Medulla oblongata (tissue), 1 donor: ENCODE results near the gene GNB1L.

ENCODE experiments used
- DNase-seq: peaks from one replicate; pipeline ENCODE4 v3.0.0-alpha.2; 2015; ENCODE audit errors: extremely low spot score

The GNB1L gene

GRCh38 chr22:19760951-19761724 is 93.5 kb downstream of the GNB1L start:
- DNase-seq: no peak

GRCh38 chr22:19760058-19760950 is 94.4 kb downstream of the GNB1L start, which contains the start of gene TBX1:
Gene TBX1 (plus strand): TSS chr22:19760778. CDS start chr22:19760844, 66 bp downstream.
- no peak for DNase-seq

GRCh38 chr22:19759427-19760057 is 95.1 kb downstream of the GNB1L start:
- DNase-seq: no peak

- no peak for DNase-seq
Measured at GRCh38 chr22:19758896-19759426, 95.7 kb downstream of the GNB1L start.

GRCh38 chr22:19757985-19758895 is 96.4 kb downstream of the GNB1L start:
- no peak for DNase-seq

GRCh38 chr22:19757140-19757984 is 97.3 kb downstream of the GNB1L start:
- DNase-seq: no peak

- no peak for DNase-seq
Measured at GRCh38 chr22:19756288-19757128, 98.2 kb downstream of the GNB1L start.

GRCh38 chr22:19755722-19756287 is 98.9 kb downstream of the GNB1L start:
- no peak for DNase-seq

- DNase-seq: no peak
Measured at GRCh38 chr22:19755145-19755710, 99.4 kb downstream of the GNB1L start.

GRCh38 chr22:19754701-19755144 is 100.0 kb downstream of the GNB1L start:
- no peak for DNase-seq

GRCh38 chr22:19753996-19754700 is 100.5 kb downstream of the GNB1L start:
- DNase-seq: no peak

GRCh38 chr22:19753090-19753842 is 101.4 kb downstream of the GNB1L start:
- no peak for DNase-seq

- no peak for DNase-seq
Measured at GRCh38 chr22:19751497-19752245, 103.0 kb downstream of the GNB1L start.

- DNase-seq: no peak
Measured at GRCh38 chr22:19750507-19751490, 103.9 kb downstream of the GNB1L start.

GRCh38 chr22:19749876-19750275 is 104.8 kb downstream of the GNB1L start:
- no peak for DNase-seq
